ENCODE results near the gene OPALIN.

GRCh38 chr10:96401036-96401435 is 42.2 kb upstream of the OPALIN start:
- TF ChIP-seq, protein P1, sequence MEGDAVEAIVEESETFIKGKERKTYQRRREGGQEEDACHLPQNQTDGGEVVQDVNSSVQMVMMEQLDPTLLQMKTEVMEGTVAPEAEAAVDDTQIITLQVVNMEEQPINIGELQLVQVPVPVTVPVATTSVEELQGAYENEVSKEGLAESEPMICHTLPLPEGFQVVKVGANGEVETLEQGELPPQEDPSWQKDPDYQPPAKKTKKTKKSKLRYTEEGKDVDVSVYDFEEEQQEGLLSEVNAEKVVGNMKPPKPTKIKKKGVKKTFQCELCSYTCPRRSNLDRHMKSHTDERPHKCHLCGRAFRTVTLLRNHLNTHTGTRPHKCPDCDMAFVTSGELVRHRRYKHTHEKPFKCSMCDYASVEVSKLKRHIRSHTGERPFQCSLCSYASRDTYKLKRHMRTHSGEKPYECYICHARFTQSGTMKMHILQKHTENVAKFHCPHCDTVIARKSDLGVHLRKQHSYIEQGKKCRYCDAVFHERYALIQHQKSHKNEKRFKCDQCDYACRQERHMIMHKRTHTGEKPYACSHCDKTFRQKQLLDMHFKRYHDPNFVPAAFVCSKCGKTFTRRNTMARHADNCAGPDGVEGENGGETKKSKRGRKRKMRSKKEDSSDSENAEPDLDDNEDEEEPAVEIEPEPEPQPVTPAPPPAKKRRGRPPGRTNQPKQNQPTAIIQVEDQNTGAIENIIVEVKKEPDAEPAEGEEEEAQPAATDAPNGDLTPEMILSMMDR (IDR thresholded peaks at IDR 0.05 in 8 of 11, conservative IDR thresholded peaks at IDR 0.05 in 3 of 11), result no peak
- TF ChIP-seq POLR2AphosphoS5 (IDR thresholded peaks at IDR 0.05) (no peak), POLR2A (IDR thresholded peaks at IDR 0.05) (no peak)

All from spleen (tissue), 7 donors.